Neural progenitor cell (in vitro differentiated cells): ENCODE data around the gene CDC42BPA.

ENCODE experiments used
- CTCF ChIP-seq: fragments of 200-600 bp; sonication (generic); IDR thresholded peaks from 2 replicates; pipeline ENCODE4 v1.5.1; 2017; ENCODE audit warnings: antibody characterized with exemption, mild to moderate bottlenecking
- EZH2 ChIP-seq: fragments of 200-600 bp; sonication (generic); IDR thresholded peaks from 2 replicates; pipeline ENCODE4 v1.6.1; 2017; ENCODE audit warnings: antibody characterized with exemption, mild to moderate bottlenecking, moderate library complexity
- EZH2phosphoT487 ChIP-seq: fragments of 200-600 bp; sonication (generic); IDR thresholded peaks from 2 replicates; pipeline ENCODE4 v1.6.1; 2017; ENCODE audit warnings: antibody characterized with exemption

DNA sequence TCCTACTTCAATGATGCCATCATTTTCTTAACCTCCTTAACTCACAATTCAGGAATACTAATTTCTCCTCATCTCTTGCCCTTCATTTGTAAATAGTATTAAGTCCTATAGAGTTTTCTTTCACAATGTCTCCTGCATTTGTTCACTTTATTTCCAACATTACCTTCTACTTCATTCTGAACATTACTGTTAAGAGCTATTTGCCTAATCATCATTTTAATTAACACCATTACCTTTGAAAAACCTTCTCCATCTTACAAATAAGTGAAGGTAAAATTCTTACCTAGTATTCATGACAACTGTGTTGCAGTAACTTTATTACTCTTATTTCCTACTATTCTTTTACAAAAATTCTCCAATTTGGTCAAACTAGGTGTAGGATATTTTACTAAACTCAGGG lies 240.5 kb downstream of the CDC42BPA start:
- TF ChIP-seq CTCF (no peak), EZH2 (no peak), EZH2phosphoT487 (no peak)
